ENCODE data around the gene SLC23A1.

Gene SLC23A1

GRCh38 chr5:139341689-139342422 lies 41.2 kb downstream of the SLC23A1 start, which contains the start of gene PAIP2:
TSS of gene PAIP2 (plus strand) at chr5:139341854. CDS start at chr5:139363785, 21,931 bp downstream.
- Mint-ChIP-seq H3K4me1 (peaks cover 55% of the 10 kb centered on the region), H3K27ac (peak within 1 kb of the TSS; percentile 99), H3K9me3 (no peaks in the 10 kb centered on the region), H3K4me3 (peak within 1 kb of the TSS; percentile 94 to 99), H3K27me3 (no peaks in the 10 kb centered on the region)
- peak; percentile 97 for DNase-seq
- peak; percentile 93 for ATAC-seq

- peaks cover 57% of the 10 kb centered on the region for H3K4me1 Mint-ChIP-seq
- H3K27ac Mint-ChIP-seq: peak overlapping the region; percentile 99
- ATAC-seq: peak; percentile 41
- DNase-seq: no peak
- peak overlapping the region; percentile 94 to 99 for H3K4me3 Mint-ChIP-seq
- no peaks in the 10 kb centered on the region for H3K9me3 Mint-ChIP-seq
- H3K27me3 Mint-ChIP-seq: no peaks in the 10 kb centered on the region
Measured at GRCh38 chr5:139341187-139341688, 41.9 kb downstream of the SLC23A1 start.

GRCh38 chr5:139340051-139340450 lies 43.0 kb downstream of the SLC23A1 start:
- Mint-ChIP-seq H3K9me3 (no peaks in the 10 kb centered on the region), H3K4me1 (peaks cover 59% of the 10 kb centered on the region), H3K4me3 (no peak overlapping the region), H3K27ac (no peak overlapping the region), H3K27me3 (no peaks in the 10 kb centered on the region)
- DNase-seq: no peak
- no peak for ATAC-seq

- peak; percentile 52 for ATAC-seq
- no peak overlapping the region for H3K27ac Mint-ChIP-seq
- no peak for DNase-seq
- no peak overlapping the region for H3K4me3 Mint-ChIP-seq
- H3K4me1 Mint-ChIP-seq: peaks cover 24% of the 10 kb centered on the region
- no peaks in the 10 kb centered on the region for H3K9me3 Mint-ChIP-seq
- no peaks in the 10 kb centered on the region for H3K27me3 Mint-ChIP-seq
Measured at GRCh38 chr5:139335811-139336210, 47.3 kb downstream of the SLC23A1 start.

All from stimulated activated naive CD8-positive, alpha-beta T cell treated with anti-CD3 and anti-CD28 coated beads, Interleukin-15, amount 100 ng/mL, for 72 hours (primary cell).